Embryonic facial prominence (tissue), 1 donor: ENCODE data around the gene PODXL2.

Experiments
- DNase-seq: peaks from one replicate; pipeline ENCODE4 v3.0.0-alpha.2; 2016; ENCODE audit errors: extremely low spot score

The PODXL2 gene

DNA sequence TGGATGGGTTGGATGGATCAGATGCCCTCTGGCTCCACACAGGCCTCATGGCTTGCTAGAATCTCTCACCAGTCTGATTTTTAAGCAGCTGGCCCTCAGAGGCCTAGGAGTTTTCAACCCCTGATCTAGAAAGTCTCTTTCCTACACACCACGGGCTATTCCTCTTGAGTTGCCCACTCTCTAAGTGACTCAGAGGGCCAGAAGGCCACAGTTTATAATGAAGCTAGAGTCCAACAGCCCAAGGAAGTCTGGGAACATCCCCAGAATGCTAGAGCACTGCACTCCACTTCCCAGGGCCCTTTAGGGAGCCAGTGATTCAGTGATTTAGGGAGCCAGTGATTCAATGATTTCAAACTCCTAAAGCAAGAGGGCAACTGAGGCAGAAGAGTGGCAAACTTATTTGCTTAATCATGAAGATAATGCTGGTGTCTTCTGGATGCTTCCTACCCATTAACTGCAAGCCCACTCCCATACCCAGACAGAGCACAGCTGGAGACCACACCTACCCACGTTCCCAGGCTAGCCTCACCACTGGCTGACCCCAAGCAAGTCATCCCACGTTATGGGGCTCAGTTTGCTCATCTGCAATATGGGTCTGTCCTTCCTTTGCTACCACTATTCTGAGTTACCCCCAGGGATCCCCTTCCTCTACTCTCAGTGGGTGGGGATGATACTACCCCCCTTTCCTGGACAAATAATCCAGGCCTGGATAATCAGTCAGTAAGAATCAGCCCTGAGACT, 80.5 kb downstream of the PODXL2 start:
- no peak for DNase-seq

DNA sequence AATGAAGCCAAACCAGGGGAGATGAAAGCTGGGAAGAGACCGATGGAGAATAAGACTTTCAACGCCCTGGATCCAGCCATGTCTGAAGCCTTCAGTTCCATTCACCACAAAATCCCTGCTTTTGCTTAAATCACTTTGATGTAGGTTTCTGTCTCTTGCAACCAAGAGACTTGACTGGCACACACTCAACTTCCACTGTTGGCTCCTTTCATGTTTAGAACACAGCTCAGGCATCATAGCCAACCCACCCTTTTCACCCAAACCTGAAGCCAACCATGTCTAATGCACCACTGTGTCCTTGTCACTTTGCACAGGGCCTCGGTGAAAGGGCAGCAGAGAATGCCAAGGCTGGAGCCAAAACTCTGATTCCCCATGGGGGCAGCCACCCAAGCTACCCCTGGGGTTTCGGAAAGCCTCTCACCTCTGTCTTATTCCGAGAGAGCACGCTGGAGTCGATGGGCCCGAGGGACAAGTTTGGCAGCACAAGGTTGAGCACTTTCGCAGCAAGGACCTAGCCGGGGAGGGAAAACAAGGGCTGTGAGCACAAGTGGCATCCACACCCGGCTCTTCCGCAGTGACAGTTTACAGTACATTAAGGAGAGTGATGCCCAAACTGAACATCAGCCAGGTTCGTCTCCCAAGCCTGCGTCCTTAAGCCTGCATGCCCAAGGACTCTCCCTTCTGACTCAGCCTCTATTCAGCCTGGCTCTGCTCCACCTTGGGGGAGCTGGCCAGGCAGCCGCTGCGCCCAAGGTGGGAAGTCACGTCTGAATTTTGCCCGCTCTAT, 81.4 kb downstream of the PODXL2 start:
- no peak for DNase-seq

DNA sequence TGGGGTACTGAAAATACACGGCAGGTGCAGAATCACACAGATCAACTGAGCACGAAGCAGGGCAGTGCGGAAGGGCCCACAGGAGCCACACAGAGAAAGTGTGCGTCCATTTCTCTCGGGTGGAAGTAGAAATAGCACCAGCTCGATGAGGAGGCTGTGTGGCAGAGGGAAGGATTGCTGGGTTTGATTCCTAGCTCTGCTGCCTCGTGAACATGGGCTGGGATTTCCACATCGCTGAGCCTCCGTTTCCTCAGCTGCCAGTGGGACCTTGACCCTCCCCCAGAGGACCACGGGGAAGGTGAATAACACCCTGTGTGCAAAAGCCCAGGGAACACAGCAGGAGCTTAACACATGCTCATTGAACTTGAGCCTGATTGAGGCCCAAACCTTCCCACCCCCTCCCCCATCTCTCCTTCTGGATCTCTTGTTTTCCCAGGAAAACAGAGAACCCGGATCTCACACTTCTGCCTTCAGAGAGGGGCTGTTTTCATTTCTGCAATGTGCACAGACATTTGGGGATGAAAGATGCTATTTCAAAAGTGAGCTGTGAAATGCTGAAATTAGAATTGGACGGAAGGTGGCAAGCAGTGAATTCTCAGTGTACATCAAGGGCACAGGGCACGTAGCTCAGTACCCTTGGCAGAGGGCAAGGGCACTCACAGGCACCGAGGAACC, 82.2 kb downstream of the PODXL2 start:
- DNase-seq, result no peak

DNA sequence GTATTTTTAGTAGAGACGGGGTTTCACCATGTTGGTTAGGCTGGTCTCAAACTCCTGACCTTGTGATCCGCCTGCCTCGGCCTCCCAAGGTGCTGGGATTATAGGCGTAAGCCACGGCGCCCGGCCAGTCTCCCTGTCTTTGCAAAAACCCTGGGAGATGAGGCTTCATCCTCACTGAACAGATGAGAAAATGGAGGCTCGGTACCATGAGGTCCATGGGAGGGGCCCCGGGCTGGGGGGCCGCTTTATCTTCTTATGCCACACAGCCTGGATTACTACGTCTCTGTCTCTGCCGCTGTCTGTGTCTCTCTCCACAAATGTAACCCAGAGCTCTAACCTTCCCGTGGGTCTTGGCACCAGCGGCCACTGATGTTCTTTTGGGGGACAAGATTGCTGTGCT, 82.9 kb downstream of the PODXL2 start:
- DNase-seq, result no peak

DNA sequence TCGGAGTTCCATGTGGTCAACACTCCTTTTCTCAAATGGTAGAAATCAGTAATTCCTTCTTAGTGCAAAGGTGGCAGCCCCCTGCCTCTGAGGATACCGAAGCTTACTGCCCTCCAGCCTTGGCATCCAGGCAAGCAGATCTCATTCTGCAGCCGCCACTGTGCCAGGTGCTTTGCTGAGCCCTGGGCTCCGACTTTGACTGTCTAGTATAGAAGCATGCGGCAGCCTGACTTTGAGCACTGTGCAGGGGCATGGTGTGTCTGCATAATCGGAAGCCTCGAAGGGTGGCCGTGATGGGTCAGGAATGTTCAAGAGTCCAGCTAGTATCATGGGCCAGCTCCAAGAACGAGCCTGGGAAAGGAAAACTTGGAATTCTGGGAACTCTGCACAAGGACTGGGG, 83.5 kb downstream of the PODXL2 start:
- DNase-seq, result no peak

DNA sequence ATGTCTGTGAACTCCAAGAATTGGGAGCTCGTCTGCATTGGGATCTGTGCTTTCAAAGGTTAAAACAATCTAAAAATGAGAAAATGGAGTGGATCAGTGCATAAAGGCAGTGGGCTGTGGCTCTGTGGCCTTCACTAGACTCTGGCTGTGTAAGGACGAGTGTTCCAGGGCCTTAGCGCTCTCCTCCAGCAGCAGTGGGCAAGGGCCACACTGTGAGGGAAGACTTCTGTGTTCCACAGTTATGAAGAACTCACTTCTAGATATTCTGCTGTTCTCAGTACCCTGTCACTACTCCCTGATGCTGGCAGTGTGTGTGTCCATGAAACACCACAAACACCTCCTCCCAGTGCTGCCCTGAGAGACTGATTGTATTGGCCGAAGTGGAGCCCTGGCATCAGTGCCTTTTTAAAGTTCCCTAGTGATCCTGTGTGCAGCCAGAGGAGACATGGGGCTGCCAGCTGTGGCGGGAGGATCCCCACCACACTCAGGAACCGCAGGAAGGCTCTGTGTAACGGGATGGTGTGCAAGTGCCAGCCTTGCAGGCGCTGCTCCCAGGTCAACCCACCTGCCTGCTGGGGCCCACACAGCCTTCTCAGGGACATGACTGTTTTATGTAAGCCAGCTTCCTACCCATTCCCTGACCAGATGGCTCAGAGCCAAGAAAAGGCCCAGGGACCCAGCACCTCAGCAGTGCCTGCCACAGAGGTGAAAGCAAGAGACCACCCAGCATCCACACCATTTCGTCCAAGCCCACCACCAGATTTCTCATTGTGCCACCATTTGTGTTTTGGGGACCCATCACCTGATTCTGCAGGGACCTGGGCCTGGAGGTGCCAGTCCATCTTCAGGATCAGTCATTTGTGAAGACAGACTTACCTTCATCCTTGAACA, 84.1 kb downstream of the PODXL2 start:
- no peak for DNase-seq

DNA sequence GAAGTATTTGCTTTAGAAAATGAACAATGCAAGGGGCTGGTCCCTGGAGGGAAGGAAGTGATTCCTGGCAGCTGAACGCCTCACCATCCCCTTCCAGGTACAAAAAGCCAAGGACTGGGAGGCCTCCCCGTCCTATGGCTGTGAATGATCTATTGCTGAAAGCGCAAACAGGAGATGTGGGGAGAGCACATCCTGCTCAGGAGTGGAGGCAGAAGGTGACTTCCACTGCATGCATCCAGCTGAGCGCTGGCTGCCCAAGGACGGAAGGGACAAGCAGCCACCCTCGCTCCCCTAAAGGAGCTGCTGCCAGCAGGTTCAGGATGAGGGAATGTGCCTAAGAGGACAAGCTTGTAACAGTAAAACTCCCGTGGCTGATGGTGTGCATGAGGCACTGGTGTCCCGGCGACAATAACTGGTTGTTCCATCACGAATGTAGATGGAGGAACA, 85.2 kb downstream of the PODXL2 start:
- DNase-seq, result no peak

DNA sequence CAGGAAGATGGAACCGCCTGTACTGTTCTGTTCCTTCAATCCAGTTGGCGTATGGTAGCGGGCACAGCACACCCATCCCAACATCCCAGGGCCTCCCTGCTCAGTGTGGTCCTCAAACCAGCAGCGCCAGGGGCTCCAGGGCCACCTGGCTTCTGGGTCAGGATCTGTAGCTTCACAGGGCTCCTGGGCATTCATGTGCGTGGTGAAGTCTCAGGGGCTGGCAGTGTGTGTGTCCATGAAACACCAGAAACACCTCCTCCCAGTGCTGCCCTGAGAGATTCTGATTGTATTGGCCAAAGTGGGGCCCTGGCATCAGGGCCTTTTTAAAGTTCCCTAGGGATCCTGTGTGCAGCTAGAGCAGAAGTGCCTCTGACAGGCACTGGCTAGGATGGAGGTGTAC, 85.9 kb downstream of the PODXL2 start:
- no peak for DNase-seq

DNA sequence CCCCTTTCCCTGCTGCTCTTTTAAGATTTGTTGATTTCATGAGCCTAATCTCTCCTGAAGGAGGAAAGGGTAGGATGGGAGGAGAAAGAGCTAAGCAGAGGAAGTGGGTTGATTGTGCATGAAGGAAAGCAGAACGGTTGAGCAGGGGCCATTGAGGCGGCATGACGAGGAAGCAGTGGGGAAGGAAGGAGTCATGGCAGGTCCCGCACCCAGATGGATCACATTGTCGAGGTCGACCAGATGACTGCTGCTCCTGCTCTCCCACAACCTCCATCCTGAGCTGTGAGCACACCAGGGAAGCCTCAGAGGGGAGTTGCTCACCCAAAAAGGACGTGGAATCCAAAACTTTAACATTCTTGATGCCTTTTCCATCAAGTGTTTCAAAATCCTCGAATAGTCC, 86.5 kb downstream of the PODXL2 start:
- no peak for DNase-seq

DNA sequence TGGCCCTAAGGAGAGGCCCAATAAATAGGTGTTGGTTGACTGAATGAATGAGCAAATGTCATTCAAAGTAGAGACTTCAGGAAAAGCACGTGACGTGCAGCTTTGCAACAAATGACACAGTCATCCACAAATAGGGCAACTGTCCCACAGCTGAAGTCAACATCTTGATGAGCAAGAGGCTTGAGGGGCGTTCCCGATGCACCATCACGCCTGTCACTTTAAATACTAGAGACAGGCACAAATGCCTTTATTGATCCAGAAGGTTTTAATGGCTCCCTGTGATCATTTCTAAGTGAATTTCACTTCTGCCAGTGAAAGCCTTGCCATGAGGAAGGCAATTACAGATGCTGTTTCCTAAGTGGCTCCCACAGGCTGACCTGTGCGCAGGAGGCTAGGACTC, 87.4 kb downstream of the PODXL2 start:
- no peak for DNase-seq

DNA sequence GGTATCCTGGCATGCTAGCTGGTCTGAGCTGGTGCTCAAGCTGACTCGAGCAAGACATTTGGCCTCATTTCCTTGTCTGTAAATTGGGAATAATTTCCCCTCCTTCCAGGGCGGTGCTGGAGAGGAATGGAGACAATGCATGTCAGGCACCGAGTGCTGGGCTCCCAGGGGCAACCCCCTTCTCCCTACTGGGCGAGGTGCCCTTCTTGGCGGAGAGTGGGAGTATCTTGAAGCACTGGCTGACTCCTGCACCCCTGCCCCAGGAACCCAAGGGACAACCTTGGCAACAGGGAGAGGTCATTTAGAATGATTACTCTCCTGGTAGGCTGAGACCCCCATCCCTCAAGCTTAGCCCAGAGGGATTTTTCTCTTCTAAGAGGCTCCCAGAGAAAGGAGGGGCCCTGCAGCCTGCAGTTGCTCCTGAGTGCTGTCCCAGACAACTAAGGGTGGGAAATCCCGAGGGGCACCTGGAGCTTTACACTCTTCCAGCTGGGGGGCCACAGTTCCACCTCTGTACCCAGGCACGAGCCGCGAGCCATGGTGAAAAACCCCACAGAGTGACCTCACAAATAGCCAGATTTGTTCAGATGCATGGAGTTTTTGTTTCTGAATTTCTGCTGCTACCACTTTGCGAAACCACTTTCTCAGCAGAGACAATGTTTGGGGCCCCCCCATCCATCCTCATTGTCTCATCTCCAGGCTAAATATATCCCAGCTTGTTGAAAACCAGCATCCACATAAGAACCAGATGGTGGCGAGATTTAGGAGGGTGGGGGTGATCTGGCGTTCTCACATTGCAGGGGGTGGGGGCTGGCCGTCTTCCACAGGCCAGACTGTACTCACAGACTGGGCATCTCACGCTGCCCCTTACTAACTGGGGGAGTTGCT, 88.6 kb downstream of the PODXL2 start:
- no peak for DNase-seq

DNA sequence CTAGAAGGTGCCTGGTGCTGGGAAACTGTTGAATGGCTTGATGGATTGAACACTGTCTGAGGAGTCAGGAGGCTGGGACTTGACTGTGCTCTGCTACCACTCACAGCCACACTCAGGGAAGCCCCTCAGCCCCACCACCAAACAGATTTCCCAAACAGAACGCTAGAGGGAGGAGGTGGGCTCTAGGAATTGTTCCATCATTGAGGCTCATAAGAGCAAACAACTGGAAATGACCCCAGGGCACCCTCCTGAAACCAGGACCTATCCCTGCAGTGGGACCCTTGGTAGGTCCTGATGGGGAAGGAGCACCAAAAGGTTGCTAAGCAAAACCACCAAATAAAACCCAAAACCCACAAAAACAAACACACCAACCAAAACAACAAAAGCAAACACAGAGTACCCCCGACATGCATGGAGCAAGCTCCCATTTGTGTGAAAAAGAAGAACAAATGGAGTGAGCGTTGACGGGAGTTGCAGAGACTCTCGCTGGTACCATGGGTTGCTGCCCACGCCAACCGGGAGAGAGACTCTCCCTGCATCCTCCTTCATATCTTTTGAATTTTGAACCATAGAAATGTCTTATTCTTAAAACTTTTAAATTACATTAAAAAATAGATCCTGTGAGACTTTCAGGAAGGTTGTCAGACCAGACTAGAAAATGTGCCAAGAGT, 89.4 kb downstream of the PODXL2 start:
- DNase-seq, result no peak

DNA sequence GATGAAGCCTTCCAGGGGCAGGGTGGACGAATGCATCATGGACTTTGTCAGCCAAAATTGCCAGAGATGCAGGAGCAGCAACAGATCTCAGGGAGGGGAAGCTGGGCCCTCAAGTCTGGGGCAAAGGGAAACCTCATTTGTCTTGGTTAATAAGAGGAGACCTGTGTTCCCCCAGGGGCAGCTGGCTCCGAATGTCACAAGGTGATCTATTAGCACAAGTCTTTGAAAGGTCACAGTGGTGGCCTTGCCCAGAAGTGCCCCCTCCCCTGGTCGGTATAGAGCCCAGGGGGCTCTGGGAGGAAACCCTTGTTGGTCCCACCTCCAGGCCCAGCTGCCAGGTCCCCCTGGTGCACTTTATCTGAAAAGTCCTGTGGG, 89.9 kb downstream of the PODXL2 start:
- DNase-seq, result no peak

DNA sequence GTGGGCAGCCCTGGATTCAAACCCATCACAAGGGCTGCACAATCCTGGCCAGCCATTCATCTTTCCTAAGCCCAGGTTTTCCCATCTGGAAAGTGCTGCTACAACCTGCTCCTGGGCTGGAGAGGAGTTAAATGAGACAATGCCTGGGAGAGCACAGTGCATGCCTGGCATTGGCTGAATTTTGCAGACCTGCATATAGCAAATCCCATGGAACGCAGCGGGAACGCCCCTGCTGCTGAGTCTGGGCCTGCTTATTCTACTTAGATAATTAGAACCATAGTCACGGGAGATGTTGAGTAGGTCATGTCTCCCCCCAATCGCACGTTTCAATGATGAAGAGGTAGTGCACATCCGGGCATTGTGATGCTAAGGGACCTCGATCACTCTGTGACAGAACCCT, 90.4 kb downstream of the PODXL2 start:
- no peak for DNase-seq

DNA sequence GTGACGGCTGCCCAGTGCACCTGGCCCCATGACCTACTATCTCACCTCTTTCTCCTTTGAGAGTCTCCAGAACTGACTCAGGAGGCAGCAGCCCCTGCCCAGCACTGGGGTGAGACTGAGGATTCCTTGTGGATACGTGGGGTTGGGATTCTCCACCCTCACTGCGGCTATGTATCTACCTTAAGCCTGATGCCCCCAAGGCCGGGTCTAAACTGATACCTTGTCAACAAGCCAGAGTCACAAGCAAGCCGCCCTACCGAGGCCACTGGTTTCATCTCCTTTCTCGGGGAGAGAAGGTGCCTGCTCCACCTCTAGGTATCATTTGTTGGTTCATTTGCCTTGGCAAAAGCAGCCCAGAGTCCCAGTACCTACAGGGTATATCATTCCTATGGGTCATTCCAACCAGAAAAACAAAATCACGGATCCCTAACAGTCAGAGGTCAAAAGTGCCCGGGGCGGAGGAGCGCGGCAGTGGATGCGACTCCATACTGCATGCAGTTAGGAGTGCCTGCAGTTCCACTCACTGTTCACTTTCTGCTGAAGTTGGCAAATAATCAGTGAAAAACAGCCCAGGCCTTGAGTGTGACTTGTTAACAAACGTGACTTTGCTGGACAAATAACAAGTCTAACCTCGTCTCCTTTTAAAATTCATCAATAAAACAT, 91.3 kb downstream of the PODXL2 start:
- DNase-seq, result no peak

DNA sequence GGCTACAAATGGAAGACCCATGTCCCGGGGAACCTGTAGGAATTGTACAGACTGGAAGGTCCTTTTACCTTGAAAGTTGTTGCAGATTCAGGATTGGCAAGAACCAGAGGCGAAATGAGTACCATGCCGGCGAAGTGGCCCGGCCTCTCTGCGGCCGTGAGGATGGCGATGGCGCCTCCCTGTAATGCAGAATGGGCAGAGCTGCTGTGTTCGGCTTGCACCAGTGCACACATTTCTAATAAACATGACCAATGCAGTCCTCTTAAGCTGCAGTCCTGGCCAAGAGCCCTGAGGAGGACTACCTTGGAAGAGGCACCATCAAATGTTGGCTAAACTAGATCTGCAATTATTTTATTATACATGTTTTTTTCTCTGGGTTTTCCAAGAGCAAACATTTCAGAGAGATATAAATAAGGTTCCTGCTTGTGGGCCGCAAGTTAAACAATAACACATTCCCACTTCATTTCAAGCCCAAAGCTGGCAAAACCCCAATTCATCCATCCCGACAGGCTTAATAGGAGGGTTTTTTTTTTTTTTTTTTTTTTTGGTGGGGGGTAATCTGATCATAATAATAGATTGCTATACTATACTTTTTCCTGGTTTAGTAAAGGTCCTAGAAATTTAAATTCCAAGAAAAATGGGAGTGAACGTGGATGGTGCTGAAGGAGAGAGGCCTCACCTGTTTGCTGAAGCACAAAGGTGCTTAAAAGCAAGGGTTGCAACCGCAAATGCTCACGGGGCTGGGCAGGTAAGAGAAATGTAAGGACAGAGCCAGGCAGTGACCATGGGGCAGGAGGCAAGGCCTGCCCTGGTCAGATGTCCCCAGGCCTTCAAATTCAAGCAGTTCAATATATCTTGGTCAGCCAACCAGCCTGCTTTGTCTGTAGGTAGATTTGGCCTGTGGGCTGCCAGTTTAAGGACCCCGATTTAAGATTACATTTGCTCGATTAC, 92.3 kb downstream of the PODXL2 start:
- no peak for DNase-seq

DNA sequence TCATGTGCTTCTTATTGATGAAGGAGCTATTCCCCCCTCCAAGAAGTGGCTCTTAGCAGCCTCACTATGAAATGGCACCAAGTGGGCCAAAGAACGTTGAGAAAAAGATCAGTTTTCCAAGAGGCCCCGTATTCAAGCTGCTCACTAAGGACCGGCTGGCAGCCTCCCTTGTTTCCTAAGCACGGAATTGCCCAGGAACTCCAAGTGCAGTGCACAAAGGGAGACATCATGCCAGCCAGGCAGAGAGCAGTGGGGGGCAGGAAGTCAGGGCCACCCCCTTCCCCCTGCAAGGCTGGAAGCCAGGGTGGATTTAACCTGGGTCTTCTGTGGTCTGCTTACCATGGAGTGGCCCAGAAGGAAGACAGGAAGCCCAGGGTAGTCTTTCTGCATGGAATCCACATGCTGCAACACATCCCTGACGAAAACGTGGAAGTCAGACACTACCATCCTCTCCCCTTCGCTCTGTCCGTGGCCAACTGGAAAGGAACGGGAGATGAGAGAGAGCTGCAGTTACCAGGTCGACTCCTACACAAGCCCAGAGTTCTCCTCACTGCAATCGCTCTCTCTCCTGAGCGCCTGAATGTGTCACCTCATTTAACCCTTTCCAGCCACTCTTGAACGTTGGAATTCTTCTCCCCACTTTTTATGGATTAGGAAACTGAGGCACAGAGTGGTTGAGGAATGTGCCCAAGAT, 93.3 kb downstream of the PODXL2 start:
- DNase-seq, result no peak
